ENCODE results near the gene PKNOX2.

DNA sequence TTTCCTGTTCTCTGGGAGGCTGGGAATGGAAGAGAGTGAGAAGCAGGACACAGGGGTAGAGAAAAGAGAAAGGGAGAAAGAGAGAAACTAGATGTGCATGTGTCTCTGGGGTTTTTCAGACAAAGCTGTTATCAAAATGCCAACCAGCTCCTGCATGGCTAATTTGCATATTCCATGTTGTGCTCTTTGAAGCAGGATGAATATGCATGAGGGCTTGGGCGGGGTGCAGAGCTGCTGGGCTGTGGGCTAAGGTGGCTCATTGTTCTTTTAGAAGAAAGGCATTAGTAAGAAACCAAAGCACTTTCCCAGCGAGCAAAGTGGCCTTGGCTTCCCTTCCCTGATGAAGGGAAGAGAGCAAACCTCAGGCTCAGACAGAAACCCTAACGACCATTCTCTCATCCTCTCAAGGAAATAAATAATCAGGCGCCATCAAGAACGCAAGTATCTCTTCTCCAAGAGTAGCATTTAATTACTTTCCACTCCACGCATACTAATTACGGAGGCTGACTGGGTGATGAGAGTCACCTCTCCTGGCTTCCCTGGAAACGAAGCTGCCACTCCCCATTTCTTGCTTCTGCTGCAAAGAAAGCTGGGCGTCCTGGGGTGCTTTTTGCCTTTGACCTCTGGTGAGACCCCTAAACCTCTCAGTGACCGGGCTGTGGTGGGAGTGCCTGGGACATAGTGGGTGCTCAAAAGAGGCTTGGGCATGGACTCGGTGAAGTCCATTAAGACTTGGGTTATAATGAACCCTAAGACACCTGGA, 277.3 kb downstream of the PKNOX2 start:
- no peak for TF ChIP-seq EP300 (IDR thresholded peaks at IDR 0.05)
- TF ChIP-seq, protein P1, sequence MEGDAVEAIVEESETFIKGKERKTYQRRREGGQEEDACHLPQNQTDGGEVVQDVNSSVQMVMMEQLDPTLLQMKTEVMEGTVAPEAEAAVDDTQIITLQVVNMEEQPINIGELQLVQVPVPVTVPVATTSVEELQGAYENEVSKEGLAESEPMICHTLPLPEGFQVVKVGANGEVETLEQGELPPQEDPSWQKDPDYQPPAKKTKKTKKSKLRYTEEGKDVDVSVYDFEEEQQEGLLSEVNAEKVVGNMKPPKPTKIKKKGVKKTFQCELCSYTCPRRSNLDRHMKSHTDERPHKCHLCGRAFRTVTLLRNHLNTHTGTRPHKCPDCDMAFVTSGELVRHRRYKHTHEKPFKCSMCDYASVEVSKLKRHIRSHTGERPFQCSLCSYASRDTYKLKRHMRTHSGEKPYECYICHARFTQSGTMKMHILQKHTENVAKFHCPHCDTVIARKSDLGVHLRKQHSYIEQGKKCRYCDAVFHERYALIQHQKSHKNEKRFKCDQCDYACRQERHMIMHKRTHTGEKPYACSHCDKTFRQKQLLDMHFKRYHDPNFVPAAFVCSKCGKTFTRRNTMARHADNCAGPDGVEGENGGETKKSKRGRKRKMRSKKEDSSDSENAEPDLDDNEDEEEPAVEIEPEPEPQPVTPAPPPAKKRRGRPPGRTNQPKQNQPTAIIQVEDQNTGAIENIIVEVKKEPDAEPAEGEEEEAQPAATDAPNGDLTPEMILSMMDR (IDR thresholded peaks at IDR 0.05) = no peak
- TF ChIP-seq POLR2AphosphoS5 (IDR thresholded peaks at IDR 0.05) = no peak
- TF ChIP-seq POLR2A (IDR thresholded peaks at IDR 0.05) = no peak

All from sigmoid colon (tissue), 4 donors.